ENCODE measurements around the gene HIGD1C. TPM values are rescaled to one million over a fixed set of nuclear protein-coding genes. Genes with fewer than 3 reads are reported as not detected.

The HIGD1C gene
- total RNA-seq, 1 donor from 2014 or later, result not detected

- Histone ChIP-seq H3K9me3 (no peaks in the 10 kb centered on the region), H3K27ac (no peak overlapping the region), H3K4me1 (no peaks in the 10 kb centered on the region), H3K27me3 (no peaks in the 10 kb centered on the region), H3K36me3 (peaks cover 85 to 90% of the 10 kb centered on the region in 2 donors), H3K4me3 (no peak overlapping the region)
- intact Hi-C loops (cut with DNase I), result no loop called here
- TF ChIP-seq, protein P1, sequence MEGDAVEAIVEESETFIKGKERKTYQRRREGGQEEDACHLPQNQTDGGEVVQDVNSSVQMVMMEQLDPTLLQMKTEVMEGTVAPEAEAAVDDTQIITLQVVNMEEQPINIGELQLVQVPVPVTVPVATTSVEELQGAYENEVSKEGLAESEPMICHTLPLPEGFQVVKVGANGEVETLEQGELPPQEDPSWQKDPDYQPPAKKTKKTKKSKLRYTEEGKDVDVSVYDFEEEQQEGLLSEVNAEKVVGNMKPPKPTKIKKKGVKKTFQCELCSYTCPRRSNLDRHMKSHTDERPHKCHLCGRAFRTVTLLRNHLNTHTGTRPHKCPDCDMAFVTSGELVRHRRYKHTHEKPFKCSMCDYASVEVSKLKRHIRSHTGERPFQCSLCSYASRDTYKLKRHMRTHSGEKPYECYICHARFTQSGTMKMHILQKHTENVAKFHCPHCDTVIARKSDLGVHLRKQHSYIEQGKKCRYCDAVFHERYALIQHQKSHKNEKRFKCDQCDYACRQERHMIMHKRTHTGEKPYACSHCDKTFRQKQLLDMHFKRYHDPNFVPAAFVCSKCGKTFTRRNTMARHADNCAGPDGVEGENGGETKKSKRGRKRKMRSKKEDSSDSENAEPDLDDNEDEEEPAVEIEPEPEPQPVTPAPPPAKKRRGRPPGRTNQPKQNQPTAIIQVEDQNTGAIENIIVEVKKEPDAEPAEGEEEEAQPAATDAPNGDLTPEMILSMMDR (IDR thresholded peaks at IDR 0.05), result no peak
- DNase-seq (ENCODE audit: low spot score in 2 of 2), result no peak
Measured at GRCh38 chr12:50992819-50993218, 40.5 kb downstream of the HIGD1C start.

- no peak for DNase-seq (ENCODE audit: low spot score in 2 of 2)
- intact Hi-C loops (cut with DNase I), result no loop called here
- H3K4me1 ChIP-seq, result no peaks in the 10 kb centered on the region
- no peaks in the 10 kb centered on the region for H3K27me3 ChIP-seq
- H3K4me3 ChIP-seq, result no peak overlapping the region
- no peak overlapping the region for H3K27ac ChIP-seq
- TF ChIP-seq, protein P1 (IDR thresholded peaks at IDR 0.05), result no peak
- H3K36me3 ChIP-seq, result peaks cover 66 to 78% of the 10 kb centered on the region in 2 donors
- no peaks in the 10 kb centered on the region for H3K9me3 ChIP-seq
Measured at GRCh38 chr12:50999093-50999492, 46.7 kb downstream of the HIGD1C start.

- Histone ChIP-seq H3K4me1 (no peaks in the 10 kb centered on the region), H3K27ac (no peak overlapping the region), H3K4me3 (no peak overlapping the region), H3K36me3 (peaks cover 65 to 78% of the 10 kb centered on the region in 2 donors), H3K9me3 (no peaks in the 10 kb centered on the region), H3K27me3 (no peaks in the 10 kb centered on the region)
- TF ChIP-seq, protein P1 (IDR thresholded peaks at IDR 0.05), result no peak
- intact Hi-C loops (cut with DNase I), result no loop called here
- DNase-seq (ENCODE audit: low spot score in 2 of 2), result no peak
Measured at GRCh38 chr12:51000245-51000644, 47.9 kb downstream of the HIGD1C start.

- TF ChIP-seq, protein P1 (IDR thresholded peaks at IDR 0.05), result no peak
- Histone ChIP-seq H3K27me3 (no peaks in the 10 kb centered on the region), H3K4me1 (no peaks in the 10 kb centered on the region), H3K9me3 (no peaks in the 10 kb centered on the region), H3K36me3 (peaks cover 55 to 75% of the 10 kb centered on the region in 2 donors), H3K4me3 (no peak overlapping the region), H3K27ac (no peak overlapping the region)
- intact Hi-C loops (cut with DNase I), result no loop called here
- no peak for DNase-seq (ENCODE audit: low spot score in 2 of 2)
Measured at GRCh38 chr12:51001799-51002198, 49.5 kb downstream of the HIGD1C start.

DNA sequence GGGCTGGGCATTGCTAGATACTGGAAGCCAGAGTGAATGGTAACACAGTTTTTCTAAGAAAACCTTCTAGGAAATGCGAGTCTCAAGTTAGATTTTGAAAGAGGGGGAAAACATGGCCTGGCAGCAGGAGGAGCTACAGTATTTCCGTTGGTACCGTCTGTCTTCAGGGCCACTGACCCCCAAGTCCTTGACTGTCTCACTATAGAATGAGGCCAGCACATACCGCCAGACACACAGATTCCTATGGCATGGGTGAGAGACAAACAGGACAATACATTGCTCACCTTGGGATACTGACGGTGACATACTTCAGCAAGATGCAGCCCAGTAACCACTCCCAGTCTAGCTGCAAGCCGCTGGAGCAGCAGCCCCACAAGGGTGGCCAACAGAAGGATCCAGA is 52.2 kb downstream of the HIGD1C start:
- Histone ChIP-seq H3K4me1 (no peaks in the 10 kb centered on the region), H3K9me3 (no peaks in the 10 kb centered on the region), H3K27ac (no peak overlapping the region), H3K4me3 (no peak overlapping the region), H3K27me3 (no peaks in the 10 kb centered on the region), H3K36me3 (peaks cover 43 to 72% of the 10 kb centered on the region in 2 donors)
- no peak for DNase-seq (ENCODE audit: low spot score in 2 of 2)
- intact Hi-C loops (cut with DNase I), result no loop called here
- TF ChIP-seq, protein P1 (IDR thresholded peaks at IDR 0.05), result no peak

DNA sequence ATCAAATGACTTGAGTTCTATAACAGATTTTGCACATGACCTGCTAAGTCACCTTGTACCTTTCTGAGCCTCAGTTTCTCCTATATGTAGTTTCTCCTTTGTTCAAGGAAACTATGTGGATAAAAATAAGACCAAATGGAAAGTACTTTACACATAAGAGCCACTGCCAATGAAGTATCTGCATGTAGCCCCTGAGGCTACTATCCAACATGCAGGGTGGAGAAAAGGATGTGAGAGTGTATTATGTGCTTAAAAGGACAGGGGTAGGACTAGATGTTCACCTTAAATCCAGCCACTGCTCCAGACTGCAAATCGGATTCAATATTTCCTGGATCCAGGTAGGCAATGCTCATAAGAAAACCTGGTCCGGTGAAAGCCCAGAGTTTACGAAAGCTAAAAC is 52.7 kb downstream of the HIGD1C start:
- no peaks in the 10 kb centered on the region for H3K27me3 ChIP-seq
- H3K9me3 ChIP-seq, result no peaks in the 10 kb centered on the region
- DNase-seq (ENCODE audit: low spot score in 2 of 2), result no peak
- TF ChIP-seq, protein P1 (IDR thresholded peaks at IDR 0.05), result no peak
- intact Hi-C loops (cut with DNase I), result no loop called here
- H3K36me3 ChIP-seq, result peaks cover 39 to 67% of the 10 kb centered on the region in 2 donors
- H3K4me3 ChIP-seq, result no peak overlapping the region
- H3K27ac ChIP-seq, result no peak overlapping the region
- H3K4me1 ChIP-seq, result no peaks in the 10 kb centered on the region

All from ascending aorta (tissue), 2 donors.